Tibial nerve (tissue), 4 donors: Measurements from ENCODE around the gene VWC2L. TPM values are rescaled to one million over a fixed set of nuclear protein-coding genes. Genes with fewer than 3 reads are reported as not detected.

ENCODE experiments used
- DNase-seq, 2 donors: peaks; one replicate each; pipeline ENCODE4 v3.0.0-alpha.2; 2019; ENCODE audit warnings: low spot score in 2 of 2
- H3K27ac ChIP-seq, 4 donors: fragments of 200-600 bp; sonication (generic) in 3 of 4; one replicate each; pipeline ENCODE4 v1.5.1; 2017 to 2019; ENCODE audit warnings: mild to moderate bottlenecking in 1 of 4
- H3K27me3 ChIP-seq, 2 donors: fragments of 200-600 bp; sonication (generic) in 1 of 2; one replicate each; pipeline versions ENCODE4 v1.5.1 to v1.6.0; 2017 to 2019
- H3K36me3 ChIP-seq, 3 donors: fragments of 200-600 bp; sonication (generic); one replicate each; pipeline ENCODE4 v1.5.1; 2018 to 2019
- H3K4me1 ChIP-seq, 4 donors: fragments of 200-600 bp; sonication (generic) in 3 of 4; one replicate each; pipeline ENCODE4 v1.5.1; 2017 to 2019
- H3K4me3 ChIP-seq, 4 donors: fragments of 200-600 bp; sonication (generic) in 3 of 4; one replicate each; pipeline ENCODE4 v1.5.1; 2017 to 2019; ENCODE audit warnings: mild to moderate bottlenecking in 1 of 4, moderate library complexity in 1 of 4
- H3K9me3 ChIP-seq, 4 donors: fragments of 200-600 bp; sonication (generic) in 3 of 4; one replicate each; pipeline ENCODE4 v1.5.1; 2017 to 2019
- EP300 ChIP-seq, 2 donors: sonication (generic); formaldehyde crosslinking; IDR thresholded peaks; one replicate each; pipeline ENCODE4 v1.6.1; 2017; ENCODE audit warnings: antibody characterized with exemption in 2 of 2, mild to moderate bottlenecking in 1 of 2
- POLR2A ChIP-seq, 2 donors: fragments of 450-650 bp; IDR thresholded peaks; one replicate each; pipeline ENCODE4 v1.6.1; 2017; ENCODE audit warnings: antibody characterized with exemption in 2 of 2, mild to moderate bottlenecking in 2 of 2, moderate library complexity in 2 of 2
- WGBS, 2 donors: methylation state at CpG; one replicate each; pipeline ENCODE4 v1.1.5; 2018; 5-methylcytosine and 5-hydroxymethylcytosine counted together
- total RNA-seq, 4 donors: library from RNA; depleted of rRNA; stranded (reverse); fragments of >200 nt; gene quantifications; one replicate each; pipeline ENCODE4 v1.1.0, GENCODE V29; 2016
- TF ChIP-seq, protein P1 (sequence below), 5 experiments: fragments of 200-600 bp in 3 of 5; fragments of 450-650 bp in 2 of 5; sonication (generic) in 3 of 5; IDR thresholded peaks; one replicate each; pipeline ENCODE4 v1.5.1; 2016 to 2019; ENCODE audit warnings: antibody characterized with exemption in 5 of 5, mild to moderate bottlenecking in 3 of 5, moderate library complexity in 2 of 5

VWC2L gene
- total RNA-seq, 4 donors from 2014 or later, result not detected

DNA sequence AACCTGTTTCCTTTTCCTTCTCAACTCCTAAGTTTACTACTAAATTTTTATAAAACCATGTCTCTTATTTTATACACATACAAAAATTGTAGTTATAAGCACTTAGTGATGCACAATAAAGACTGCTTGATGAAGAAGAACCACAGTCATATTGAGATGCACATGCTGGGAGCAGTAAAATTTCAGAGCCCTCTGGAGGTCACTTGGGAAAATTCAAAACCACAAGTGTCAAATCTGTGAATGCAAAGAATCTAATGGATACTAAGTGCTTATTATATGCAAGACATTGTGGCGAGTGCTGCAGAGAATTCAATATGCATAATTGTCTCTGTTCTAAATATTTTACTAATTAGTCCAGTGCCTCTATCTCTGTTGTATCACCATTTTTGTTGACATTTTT is 180.5 kb downstream of the VWC2L start:
- H3K27ac ChIP-seq, result no peak overlapping the region
- H3K36me3 ChIP-seq, result no peaks in the 10 kb centered on the region
- no peak overlapping the region for H3K4me3 ChIP-seq
- TF ChIP-seq EP300 (IDR thresholded peaks at IDR 0.05) (no peak), POLR2A (IDR thresholded peaks at IDR 0.05) (no peak)
- TF ChIP-seq, protein P1, sequence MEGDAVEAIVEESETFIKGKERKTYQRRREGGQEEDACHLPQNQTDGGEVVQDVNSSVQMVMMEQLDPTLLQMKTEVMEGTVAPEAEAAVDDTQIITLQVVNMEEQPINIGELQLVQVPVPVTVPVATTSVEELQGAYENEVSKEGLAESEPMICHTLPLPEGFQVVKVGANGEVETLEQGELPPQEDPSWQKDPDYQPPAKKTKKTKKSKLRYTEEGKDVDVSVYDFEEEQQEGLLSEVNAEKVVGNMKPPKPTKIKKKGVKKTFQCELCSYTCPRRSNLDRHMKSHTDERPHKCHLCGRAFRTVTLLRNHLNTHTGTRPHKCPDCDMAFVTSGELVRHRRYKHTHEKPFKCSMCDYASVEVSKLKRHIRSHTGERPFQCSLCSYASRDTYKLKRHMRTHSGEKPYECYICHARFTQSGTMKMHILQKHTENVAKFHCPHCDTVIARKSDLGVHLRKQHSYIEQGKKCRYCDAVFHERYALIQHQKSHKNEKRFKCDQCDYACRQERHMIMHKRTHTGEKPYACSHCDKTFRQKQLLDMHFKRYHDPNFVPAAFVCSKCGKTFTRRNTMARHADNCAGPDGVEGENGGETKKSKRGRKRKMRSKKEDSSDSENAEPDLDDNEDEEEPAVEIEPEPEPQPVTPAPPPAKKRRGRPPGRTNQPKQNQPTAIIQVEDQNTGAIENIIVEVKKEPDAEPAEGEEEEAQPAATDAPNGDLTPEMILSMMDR (IDR thresholded peaks at IDR 0.05), result no peak
- H3K9me3 ChIP-seq, result no peaks in the 10 kb centered on the region
- 61 to 63% methylated on average over 1 of the region's 1 CpG for WGBS, 2 donors
- H3K4me1 ChIP-seq, result no peaks in the 10 kb centered on the region
- no peaks in the 10 kb centered on the region for H3K27me3 ChIP-seq
- no peak for DNase-seq

DNA sequence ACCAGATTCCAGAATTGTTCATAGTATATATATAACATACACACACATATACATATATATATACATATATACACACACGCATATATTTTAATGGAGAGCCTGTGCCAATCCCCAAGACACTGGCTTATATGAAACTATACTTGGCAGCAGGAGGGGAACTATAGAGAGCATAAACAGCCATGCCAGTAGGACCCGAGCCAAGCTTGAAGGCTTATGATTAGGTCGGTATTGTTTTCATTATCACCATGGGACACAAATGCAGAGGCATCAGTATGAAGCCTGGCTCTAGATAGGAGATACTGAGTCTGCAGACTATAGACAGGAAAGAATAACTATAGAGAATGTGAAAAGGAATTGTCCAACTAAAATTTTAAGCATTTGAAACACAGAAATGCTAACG is 181.2 kb downstream of the VWC2L start:
- Histone ChIP-seq H3K4me1 (no peaks in the 10 kb centered on the region), H3K9me3 (no peaks in the 10 kb centered on the region), H3K27ac (no peak overlapping the region), H3K27me3 (no peaks in the 10 kb centered on the region), H3K4me3 (no peak overlapping the region), H3K36me3 (no peaks in the 10 kb centered on the region)
- TF ChIP-seq EP300 (IDR thresholded peaks at IDR 0.05), result no peak
- TF ChIP-seq POLR2A (IDR thresholded peaks at IDR 0.05), result no peak
- TF ChIP-seq, protein P1 (IDR thresholded peaks at IDR 0.05), result no peak
- 62 to 74% methylated on average over 4 of the region's 4 CpGs for WGBS, 2 donors
- no peak for DNase-seq

GRCh38 chr2:214593727-214594126 is 182.9 kb downstream of the VWC2L start:
- H3K27ac ChIP-seq, result no peak overlapping the region

GRCh38 chr2:214601852-214602633 is 191.2 kb downstream of the VWC2L start:
- no peak for TF ChIP-seq POLR2A (IDR thresholded peaks at IDR 0.05)
- TF ChIP-seq, protein P1 (IDR thresholded peaks at IDR 0.05), result no peak
- TF ChIP-seq EP300 (IDR thresholded peaks at IDR 0.05), result no peak
- no peaks in the 10 kb centered on the region for H3K27me3 ChIP-seq
- no peak overlapping the region for H3K4me3 ChIP-seq
- 81 to 89% methylated on average over 2 of the region's 2 CpGs for WGBS, 2 donors
- no peaks in the 10 kb centered on the region for H3K9me3 ChIP-seq
- DNase-seq, result no peak
- H3K4me1 ChIP-seq, result no peaks in the 10 kb centered on the region
- H3K36me3 ChIP-seq, result no peaks in the 10 kb centered on the region
- H3K27ac ChIP-seq, result no peak overlapping the region

More at GRCh38 chr2:214593727-214594126, 182.9 kb downstream of the VWC2L start:
- H3K4me1 ChIP-seq, result no peaks in the 10 kb centered on the region
- no peak for DNase-seq
- TF ChIP-seq, protein P1 (IDR thresholded peaks at IDR 0.05), result no peak
- no peak for TF ChIP-seq EP300 (IDR thresholded peaks at IDR 0.05)
- H3K36me3 ChIP-seq, result no peaks in the 10 kb centered on the region
- H3K27me3 ChIP-seq, result no peaks in the 10 kb centered on the region
- H3K4me3 ChIP-seq, result no peak overlapping the region
- 14 to 19% methylated on average over 1 of the region's 1 CpG for WGBS, 2 donors
- no peaks in the 10 kb centered on the region for H3K9me3 ChIP-seq

DNA sequence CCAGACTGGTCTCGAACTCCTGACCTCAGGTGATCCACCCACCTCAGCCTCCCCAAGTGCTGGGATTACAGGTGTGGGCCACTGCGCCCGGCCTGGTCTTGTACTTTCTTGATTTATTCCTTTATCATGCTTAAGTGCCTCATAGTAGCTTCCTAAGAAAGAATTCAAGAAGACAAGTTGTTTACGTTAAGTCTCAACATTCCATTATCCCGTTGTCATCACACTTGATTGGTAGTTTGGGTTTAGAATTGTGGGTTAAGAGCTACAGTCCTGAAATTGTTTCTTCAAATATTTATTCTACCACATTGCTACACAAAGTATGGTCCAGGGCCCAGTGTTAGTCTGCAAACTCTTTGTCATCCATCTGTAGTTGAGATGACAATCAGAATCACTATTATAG is 194.0 kb downstream of the VWC2L start:
- H3K4me3 ChIP-seq, result no peak overlapping the region

More for the DNA sequence above, 194.0 kb downstream of the VWC2L start:
- TF ChIP-seq POLR2A (IDR thresholded peaks at IDR 0.05) (no peak), EP300 (IDR thresholded peaks at IDR 0.05) (no peak)
- TF ChIP-seq, protein P1 (IDR thresholded peaks at IDR 0.05), result no peak
- Histone ChIP-seq H3K9me3 (no peaks in the 10 kb centered on the region), H3K36me3 (no peaks in the 10 kb centered on the region), H3K27ac (no peak overlapping the region), H3K4me1 (no peaks in the 10 kb centered on the region), H3K27me3 (no peaks in the 10 kb centered on the region)
- DNase-seq, result no peak
- WGBS, 2 donors, result 83 to 85% methylated on average over 5 of the region's 5 CpGs
